ENCODE measurements around the gene CEP89. TPM values are rescaled to one million over a fixed set of nuclear protein-coding genes. Genes with fewer than 3 reads are reported as not detected.

The CEP89 gene
- total and polyA plus RNA-seq, 2 of the 4 experiments (the other 2 are of a cell fraction) = 7.2 to 17.4 TPM

DNA sequence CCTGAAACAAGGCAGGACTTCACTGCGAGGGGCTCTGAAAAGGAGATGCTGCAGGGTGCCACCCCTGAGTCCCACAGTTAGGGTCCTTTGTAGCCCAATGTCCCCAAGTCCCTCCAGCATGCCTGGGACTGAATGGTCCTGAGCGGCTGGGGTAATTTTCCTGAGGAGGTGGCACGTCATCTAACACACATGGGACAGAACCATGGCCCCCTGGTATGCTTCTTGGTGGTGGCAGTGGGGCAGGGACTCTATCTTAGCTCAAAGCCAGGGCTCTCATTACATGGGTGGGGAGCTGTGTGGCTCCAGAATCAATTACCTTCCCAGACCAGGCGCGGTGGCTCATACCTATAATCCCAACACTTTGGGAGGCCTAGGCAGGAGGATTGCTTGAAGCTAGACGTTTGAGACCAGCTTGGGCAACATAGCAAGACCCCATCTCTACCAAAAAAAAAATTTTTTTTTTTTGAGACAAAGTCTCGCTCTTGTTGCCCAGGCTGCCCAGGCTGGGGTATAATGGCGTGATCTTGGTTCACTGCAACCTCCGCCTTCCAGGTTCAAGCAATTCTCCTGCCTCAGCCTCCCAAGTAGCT lies 94.3 kb downstream of the CEP89 start:
- Histone ChIP-seq H4K5ac (ENCODE audit: low read depth, low read length) (no peak overlapping the region), H3K9me3 (ENCODE audit: control insufficient read depth, insufficient read depth, low read length) (no peaks in the 10 kb centered on the region), H3K23ac (ENCODE audit: low read depth, low read length) (no peak overlapping the region), H3K9ac (ENCODE audit: low read depth, low read length) (no peak overlapping the region), H4K20me1 (ENCODE audit: insufficient read depth, low read length) (no peaks in the 10 kb centered on the region), H3K56ac (ENCODE audit: extremely low read depth, insufficient read depth, low read length) (no peak overlapping the region), H3K4ac (ENCODE audit: low read depth, low read length) (no peak overlapping the region), H3K18ac (ENCODE audit: low read depth, low read length) (no peak overlapping the region), H3K79me1 (ENCODE audit: low read depth in 1 of 2, low read length in 2 of 2) (no peaks in the 10 kb centered on the region), H3K36me3 (ENCODE audit: control insufficient read depth, insufficient read depth, low read length) (no peaks in the 10 kb centered on the region; the same call in none of the 2 replicates), H3K4me1 (ENCODE audit: control insufficient read depth, insufficient read depth, low read length) (no peaks in the 10 kb centered on the region), H3K4me3 (ENCODE audit: insufficient read depth, low read depth, low read length) (no peak overlapping the region), H3K14ac (replicated peaks; ENCODE audit: low read depth, low read length) (no peak overlapping the region), H3K9me1 (ENCODE audit: insufficient read depth, low read length) (no peaks in the 10 kb centered on the region), H2BK120ac (ENCODE audit: low read depth, low read length) (no peak overlapping the region), H2AK9ac (replicated peaks; ENCODE audit: low read depth, low read length, poor library complexity) (no peak overlapping the region), H2AFZ (replicated peaks; ENCODE audit: low read length, poor library complexity) (no peak overlapping the region), H3K27me3 (ENCODE audit: control insufficient read depth, insufficient read depth, low read length) (no peaks in the 10 kb centered on the region), H4K91ac (ENCODE audit: insufficient read depth, low read depth, low read length) (no peak overlapping the region), H3K4me2 (ENCODE audit: low read depth, low read length) (no peak overlapping the region), H2AK5ac (ENCODE audit: low read depth, low read length) (no peak overlapping the region), H3K27ac (ENCODE audit: insufficient read depth, low read length) (no peak overlapping the region), H2BK15ac (ENCODE audit: low read depth, low read length) (no peak overlapping the region), H2BK20ac (ENCODE audit: low read depth, low read length) (no peak overlapping the region), H4K8ac (ENCODE audit: low read depth in 2 of 2, low read length in 2 of 2) (no peak overlapping the region), H2BK5ac (ENCODE audit: low read depth, low read length, poor library complexity, severe bottlenecking) (no peak overlapping the region)
- intact Hi-C loops (cut with micrococcal nuclease) (no loop called here), in situ Hi-C loops (cut with MboI; ENCODE audit: low sequenced_read_pairs) (no loop called here), dilution Hi-C loops (cut with HindIII; ENCODE audit: low sequenced_read_pairs, unreplicated experiment) (no loop called here)
- no CpG with 5 or more reads among the region's 9 CpGs for WGBS, 2 experiments (ENCODE audit: extremely low coverage in 2 of 2, insufficient read length in 1 of 2)
- POLR2A ChIA-PET (ENCODE audit: unreplicated experiment) = no interaction called here
- TF ChIP-seq POLR2A (IDR thresholded peaks at IDR 0.05; ENCODE audit: low read depth, low read length) = no peak
- no peak for TF ChIP-seq FOS (IDR thresholded peaks at IDR 0.05; ENCODE audit: low read depth, low read length)
- TF ChIP-seq CEBPB (IDR thresholded peaks at IDR 0.05; ENCODE audit: low read depth, low read length) = no peak
- no peak for TF ChIP-seq RCOR1 (IDR thresholded peaks at IDR 0.05; ENCODE audit: insufficient replicate concordance, low read length)
- no peak for TF ChIP-seq SMC3 (IDR thresholded peaks at IDR 0.05; ENCODE audit: low read depth, low read length)
- no peak for TF ChIP-seq CHD1 (IDR thresholded peaks at IDR 0.05; ENCODE audit: low read depth, low read length)
- no peak for TF ChIP-seq MXI1 (IDR thresholded peaks at IDR 0.05; ENCODE audit: borderline replicate concordance, low read depth, low read length)
- TF ChIP-seq NFE2L2 (IDR thresholded peaks at IDR 0.05; ENCODE audit: low read depth, low read length) = no peak
- TF ChIP-seq, protein P1, sequence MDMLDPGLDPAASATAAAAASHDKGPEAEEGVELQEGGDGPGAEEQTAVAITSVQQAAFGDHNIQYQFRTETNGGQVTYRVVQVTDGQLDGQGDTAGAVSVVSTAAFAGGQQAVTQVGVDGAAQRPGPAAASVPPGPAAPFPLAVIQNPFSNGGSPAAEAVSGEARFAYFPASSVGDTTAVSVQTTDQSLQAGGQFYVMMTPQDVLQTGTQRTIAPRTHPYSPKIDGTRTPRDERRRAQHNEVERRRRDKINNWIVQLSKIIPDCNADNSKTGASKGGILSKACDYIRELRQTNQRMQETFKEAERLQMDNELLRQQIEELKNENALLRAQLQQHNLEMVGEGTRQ (IDR thresholded peaks at IDR 0.05; ENCODE audit: low read depth, low read length) = no peak
- no peak for TF ChIP-seq RFX5 (IDR thresholded peaks at IDR 0.05; ENCODE audit: low read depth, low read length)
- TF ChIP-seq, protein P2, sequence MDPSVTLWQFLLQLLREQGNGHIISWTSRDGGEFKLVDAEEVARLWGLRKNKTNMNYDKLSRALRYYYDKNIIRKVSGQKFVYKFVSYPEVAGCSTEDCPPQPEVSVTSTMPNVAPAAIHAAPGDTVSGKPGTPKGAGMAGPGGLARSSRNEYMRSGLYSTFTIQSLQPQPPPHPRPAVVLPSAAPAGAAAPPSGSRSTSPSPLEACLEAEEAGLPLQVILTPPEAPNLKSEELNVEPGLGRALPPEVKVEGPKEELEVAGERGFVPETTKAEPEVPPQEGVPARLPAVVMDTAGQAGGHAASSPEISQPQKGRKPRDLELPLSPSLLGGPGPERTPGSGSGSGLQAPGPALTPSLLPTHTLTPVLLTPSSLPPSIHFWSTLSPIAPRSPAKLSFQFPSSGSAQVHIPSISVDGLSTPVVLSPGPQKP (IDR thresholded peaks at IDR 0.05; ENCODE audit: borderline replicate concordance, low read depth, low read length) = no peak
- TF ChIP-seq, protein P3, sequence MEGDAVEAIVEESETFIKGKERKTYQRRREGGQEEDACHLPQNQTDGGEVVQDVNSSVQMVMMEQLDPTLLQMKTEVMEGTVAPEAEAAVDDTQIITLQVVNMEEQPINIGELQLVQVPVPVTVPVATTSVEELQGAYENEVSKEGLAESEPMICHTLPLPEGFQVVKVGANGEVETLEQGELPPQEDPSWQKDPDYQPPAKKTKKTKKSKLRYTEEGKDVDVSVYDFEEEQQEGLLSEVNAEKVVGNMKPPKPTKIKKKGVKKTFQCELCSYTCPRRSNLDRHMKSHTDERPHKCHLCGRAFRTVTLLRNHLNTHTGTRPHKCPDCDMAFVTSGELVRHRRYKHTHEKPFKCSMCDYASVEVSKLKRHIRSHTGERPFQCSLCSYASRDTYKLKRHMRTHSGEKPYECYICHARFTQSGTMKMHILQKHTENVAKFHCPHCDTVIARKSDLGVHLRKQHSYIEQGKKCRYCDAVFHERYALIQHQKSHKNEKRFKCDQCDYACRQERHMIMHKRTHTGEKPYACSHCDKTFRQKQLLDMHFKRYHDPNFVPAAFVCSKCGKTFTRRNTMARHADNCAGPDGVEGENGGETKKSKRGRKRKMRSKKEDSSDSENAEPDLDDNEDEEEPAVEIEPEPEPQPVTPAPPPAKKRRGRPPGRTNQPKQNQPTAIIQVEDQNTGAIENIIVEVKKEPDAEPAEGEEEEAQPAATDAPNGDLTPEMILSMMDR (conservative IDR thresholded peaks at IDR 0.05; ENCODE audit: low read depth, low read length) = no peak
- no peak for TF ChIP-seq BHLHE40 (IDR thresholded peaks at IDR 0.05; ENCODE audit: low read depth, low read length)
- no peak for TF ChIP-seq RAD21 (IDR thresholded peaks at IDR 0.05; ENCODE audit: low read length)
- no peak for TF ChIP-seq MAFK (IDR thresholded peaks at IDR 0.05; ENCODE audit: low read depth, low read length)
- ATAC-seq (ENCODE audit: low read depth) (no peak), DNase-seq (no peak)
- no TSS peak for BruUV-seq (replicated peaks)
- CTCF ChIA-PET = no interaction called here

Measured in IMR-90 (cell line).